GM12873 (cell line): Measurements from ENCODE around the gene ASPDH.

ENCODE experiments used
- TF ChIP-seq, protein P1 (sequence below): IDR thresholded peaks from 2 replicates; pipeline ENCODE4 v1.5.1; 2012; ENCODE audit warnings: low read depth, mild to moderate bottlenecking, moderate library complexity, low read length, control low read depth; ENCODE audit not compliant: insufficient read depth; ENCODE audit errors: missing control alignments

Gene ASPDH

DNA sequence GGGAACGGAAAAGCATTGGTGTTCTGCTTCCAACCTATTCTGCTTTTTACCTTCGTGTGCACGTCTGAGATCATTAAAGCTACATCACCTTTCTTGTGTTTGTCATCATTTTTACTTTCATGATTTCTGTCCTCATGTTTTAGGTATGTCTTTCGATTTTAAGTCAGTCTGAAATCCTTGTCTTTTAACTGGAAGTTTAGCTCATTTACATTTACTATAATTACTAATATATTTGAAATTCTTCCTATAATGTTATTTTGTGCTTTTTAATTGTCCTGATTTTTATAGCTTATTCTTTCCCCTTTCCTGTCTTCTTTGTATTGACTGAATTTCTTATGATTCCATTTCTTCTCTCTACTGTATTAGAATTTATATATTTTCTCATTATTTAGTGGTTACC, 19.2 kb upstream of the ASPDH start:
- TF ChIP-seq, protein P1, sequence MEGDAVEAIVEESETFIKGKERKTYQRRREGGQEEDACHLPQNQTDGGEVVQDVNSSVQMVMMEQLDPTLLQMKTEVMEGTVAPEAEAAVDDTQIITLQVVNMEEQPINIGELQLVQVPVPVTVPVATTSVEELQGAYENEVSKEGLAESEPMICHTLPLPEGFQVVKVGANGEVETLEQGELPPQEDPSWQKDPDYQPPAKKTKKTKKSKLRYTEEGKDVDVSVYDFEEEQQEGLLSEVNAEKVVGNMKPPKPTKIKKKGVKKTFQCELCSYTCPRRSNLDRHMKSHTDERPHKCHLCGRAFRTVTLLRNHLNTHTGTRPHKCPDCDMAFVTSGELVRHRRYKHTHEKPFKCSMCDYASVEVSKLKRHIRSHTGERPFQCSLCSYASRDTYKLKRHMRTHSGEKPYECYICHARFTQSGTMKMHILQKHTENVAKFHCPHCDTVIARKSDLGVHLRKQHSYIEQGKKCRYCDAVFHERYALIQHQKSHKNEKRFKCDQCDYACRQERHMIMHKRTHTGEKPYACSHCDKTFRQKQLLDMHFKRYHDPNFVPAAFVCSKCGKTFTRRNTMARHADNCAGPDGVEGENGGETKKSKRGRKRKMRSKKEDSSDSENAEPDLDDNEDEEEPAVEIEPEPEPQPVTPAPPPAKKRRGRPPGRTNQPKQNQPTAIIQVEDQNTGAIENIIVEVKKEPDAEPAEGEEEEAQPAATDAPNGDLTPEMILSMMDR = no peak

DNA sequence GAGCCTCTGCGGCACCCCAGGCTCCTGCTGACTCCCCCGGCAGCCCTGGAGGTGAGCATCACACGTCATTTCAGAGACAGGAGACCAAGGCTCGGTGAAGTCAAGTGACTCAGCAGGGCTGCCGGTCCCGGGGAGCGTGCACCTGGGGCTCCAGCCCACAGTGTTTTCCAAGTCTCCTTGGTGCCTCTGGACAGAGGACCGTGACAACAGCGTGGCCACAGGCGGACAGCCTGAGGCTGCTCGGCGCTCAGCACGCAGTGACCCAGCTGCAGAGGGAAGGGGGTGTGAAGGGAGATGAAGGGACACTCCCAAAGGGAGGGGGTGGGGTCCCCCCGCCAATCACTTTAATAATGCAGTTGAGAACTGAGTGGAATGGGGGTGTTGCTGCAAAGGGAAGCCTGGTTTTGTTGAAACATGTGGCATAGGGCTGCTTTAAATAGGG, 17.5 kb upstream of the ASPDH start:
- TF ChIP-seq, protein P1 = no peak

DNA sequence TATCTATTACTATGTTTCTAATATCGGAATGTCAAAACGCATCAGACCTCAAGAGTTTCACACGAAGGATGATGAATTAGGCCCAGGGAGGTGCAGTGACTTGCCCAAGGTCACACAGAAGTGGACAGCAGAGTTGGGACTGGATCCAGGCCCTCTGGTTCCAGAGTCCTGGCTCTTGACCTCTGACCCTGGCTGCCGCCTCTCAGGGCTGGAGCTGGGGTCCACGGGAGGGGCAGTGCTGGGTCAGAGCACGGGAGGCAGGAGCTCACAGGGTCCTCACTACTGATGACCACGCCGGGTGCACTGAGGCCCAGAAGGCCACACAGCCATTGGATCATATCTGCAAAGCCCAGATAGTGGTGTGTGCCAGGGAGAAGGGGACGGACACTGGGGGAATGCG, 9.2 kb upstream of the ASPDH start:
- TF ChIP-seq, protein P1 = no peak

DNA sequence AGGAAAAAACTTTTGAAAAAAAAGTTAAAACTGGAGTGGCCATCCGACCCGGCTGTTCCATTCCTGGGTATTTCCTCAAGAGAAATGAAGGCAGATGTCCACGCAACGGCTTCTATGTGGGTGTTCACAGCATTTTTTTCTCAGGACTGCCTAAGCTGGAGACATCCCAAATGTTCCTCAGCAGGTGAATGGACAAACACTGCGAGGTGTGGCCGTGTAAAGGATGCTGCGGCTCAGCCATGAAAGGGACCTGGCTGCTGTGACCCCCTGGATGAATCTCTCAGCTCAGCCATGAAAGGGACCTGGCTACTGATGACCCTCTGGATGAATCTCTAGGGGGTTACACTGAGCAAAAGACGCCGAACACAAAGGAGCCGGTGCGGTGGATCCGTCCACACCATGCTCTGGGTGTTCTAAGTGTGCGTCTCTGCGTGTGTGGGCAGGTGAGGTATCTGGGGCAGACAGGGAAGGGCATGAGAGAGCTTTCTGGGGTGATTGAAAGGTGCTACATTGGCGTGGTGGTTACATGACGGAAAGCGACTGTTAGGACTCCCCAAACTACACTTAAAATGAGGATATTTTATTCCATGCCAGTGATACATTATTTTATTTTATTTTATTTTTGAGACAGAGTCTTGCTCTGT, 7.2 kb upstream of the ASPDH start:
- TF ChIP-seq, protein P1 = no peak

DNA sequence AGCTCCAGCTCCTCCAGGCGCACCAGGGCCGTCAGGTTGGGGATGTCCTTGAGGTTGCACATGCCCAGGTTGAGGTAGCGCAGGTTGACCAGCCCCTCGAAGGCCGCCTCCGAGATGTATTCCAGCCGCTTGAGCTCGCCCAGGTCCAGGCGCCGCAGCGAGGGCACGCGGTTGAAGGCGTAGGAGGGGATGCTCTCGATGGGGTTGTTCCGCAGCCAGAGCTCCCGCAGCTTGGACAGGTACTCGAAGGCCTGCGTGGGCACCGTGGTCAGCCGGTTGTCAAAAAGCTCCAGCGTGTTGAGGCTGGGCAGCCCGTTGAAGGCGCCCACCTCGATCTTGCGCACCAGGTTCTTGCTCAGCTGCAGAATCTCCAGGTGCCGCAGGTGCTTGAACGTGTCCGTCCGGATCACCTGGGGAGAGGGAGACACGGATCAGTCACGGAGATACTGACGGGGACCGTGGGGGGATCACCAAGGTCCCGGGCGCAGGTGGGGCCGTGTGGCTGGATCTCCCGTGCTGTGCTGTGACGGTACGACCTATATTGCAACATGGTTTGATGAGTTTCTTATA, 5.4 kb upstream of the ASPDH start:
- TF ChIP-seq, protein P1 = no peak

DNA sequence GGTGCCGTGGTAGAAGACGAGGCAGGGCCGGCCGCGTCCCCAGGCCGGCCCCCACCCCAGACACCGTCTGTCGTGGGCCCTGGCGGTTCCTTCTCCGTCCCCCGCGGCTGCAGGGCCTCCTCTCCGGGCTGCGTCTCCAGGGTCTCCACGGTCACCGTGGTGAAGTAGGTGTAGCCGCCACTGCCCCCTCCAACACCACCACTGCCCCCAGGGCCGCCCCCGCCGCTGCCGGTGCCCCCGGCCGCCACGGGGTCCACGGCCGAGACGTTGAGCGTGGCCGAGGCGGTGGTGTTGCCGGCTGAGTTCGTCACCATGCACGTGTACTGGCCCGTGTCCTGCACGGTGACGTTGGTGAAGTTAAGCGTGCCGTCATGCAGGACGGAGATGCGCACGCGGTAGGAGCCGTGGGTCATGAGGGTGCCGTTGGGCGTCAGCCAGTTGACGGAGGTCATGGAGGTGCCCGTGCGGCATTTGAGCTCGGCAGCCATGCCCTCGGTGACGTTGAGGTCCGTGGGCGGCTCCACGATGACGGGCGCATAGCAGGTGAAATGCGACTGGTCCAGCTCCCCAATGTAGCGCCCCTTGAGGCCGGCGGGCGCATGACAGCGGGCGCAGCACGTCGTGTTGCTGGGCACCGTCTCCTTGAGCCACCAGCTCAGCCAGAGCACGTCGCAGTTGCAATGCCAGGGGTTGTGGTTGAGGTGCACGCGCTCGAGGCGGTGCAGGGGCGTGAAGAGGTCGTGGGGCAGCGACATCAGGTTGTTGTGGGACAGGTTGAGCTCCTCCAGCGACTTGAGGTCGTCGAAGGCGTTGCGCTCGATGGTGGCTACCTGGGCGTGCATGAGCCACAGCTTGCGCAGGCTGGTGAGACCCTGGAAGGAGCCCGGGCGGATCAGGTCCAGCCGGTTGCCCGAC, 4.6 kb upstream of the ASPDH start:
- TF ChIP-seq, protein P1 = peak; percentile 41

DNA sequence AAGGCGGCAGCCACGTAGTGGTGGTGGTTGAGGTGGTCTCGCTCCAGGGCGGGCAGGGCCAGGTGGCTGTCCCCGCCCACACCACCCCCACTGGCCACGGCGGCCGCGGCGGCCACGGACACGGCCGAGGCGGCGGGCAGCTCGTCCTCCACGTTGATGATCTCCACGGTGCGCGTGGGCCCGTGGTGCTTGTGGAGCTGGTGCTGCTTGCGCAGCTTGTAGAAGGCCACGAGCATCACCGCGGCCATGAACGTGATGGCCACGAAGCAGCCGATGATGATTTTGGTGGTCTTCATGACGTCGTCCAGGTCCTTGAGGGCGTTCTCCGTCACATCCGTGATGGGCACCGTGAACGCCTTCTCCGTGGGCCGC, 4.0 kb upstream of the ASPDH start:
- TF ChIP-seq, protein P1 = no peak
